ENCODE results near the gene TMEM235. TPM values are rescaled to one million over a fixed set of nuclear protein-coding genes. Genes with fewer than 3 reads are reported as not detected.

Gene TMEM235
- total and polyA plus RNA-seq, 9 of the 15 experiments (the other 6 are each of a cell fraction or from before 2014, with no cell fraction given), result not detected

DNA sequence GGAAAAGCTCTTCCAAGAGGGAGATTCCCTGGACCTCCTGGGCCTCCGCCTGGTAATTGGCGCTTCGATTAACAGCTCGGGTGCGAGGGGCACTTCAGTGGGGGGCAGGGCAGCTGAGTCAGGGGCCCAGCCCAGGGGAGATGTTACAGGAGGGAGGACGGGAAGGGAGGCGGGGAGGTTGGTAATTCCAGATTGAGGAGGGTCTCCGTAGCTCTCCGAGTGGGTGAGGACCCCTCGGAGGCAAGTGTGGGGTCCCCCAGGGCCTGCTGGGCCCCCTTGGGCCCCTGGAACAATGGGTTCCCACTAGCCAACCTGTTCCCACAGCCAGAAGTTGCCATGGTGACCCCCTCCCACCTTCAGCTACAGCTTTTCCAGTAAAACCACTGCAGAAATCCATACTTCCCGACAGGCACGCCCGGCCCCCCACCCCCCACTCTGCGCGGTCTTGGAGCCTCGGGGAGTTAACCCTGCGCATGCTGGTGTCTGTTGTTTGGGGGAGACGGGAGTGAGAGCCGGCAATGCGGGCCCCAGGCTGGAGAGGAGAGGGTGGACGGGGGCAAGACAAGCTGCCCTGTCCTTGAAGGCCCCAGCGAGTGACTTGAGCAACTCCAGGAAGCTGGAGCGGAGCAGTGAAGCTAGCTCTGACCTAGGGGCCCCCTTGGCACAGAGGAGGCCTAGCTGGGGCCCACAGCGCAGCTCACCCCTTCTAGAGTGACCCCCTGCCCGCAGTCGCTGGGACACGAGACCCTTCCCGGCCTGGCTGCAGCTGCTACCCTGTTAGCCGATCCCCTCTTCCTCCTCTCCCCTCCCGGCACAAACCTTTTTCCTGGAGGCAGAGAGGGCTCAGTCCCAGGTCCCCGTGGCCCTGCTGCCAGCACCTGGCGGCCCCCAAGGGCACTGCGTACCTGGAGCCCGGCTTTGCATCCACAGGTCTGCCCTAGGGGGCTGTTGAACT, 37.8 kb downstream of the TMEM235 start:
- Histone ChIP-seq H3K9ac (ENCODE audit: insufficient read depth in 1 of 2, low read depth in 2 of 2, low read length in 2 of 2) (peak overlapping the region; percentile 22 to 86; a peak in 3 of 4 replicates), H3K79me2 (ENCODE audit: control insufficient read depth, insufficient read depth, low read length) (peaks cover 8% of the 10 kb centered on the region; the same call in 1 of the 3 replicates), H3K27ac (ENCODE audit: extremely low read depth, low read depth, low read length) (peak overlapping the region; percentile 19; the same call in 1 of the 3 replicates), H3K36me3 (ENCODE audit: control insufficient read depth, insufficient read depth, low read length) (peaks cover 6% of the 10 kb centered on the region; the same call in 2 of the 3 replicates), H3K4me2 (ENCODE audit: insufficient read depth, low read length) (no peak overlapping the region; the same call in 1 of the 2 replicates), H3K4me3 (no peak overlapping the region), H3K9me3 (replicated peaks; ENCODE audit: control insufficient read depth, insufficient read depth, low read depth, low read length) (peaks cover 6% of the 10 kb centered on the region), H3K27me3 (ENCODE audit: control insufficient read depth in 2 of 2, insufficient read depth in 2 of 2, low read length in 2 of 2) (no peaks in the 10 kb centered on the region), H3K9me1 (ENCODE audit: control insufficient read depth, insufficient read depth, low read length) (no peaks in the 10 kb centered on the region), H3K4me1 (replicated peaks in 1 of 2; ENCODE audit: control insufficient read depth in 2 of 2, insufficient read depth in 2 of 2, low read length in 2 of 2) (peaks cover 77 to 79% of the 10 kb centered on the region in 2 experiments), H2AFZ (ENCODE audit: low read depth, low read length) (no peak overlapping the region), H4K20me1 (replicated peaks; ENCODE audit: control insufficient read depth, insufficient read depth, low read length) (no peaks in the 10 kb centered on the region)
- in situ Hi-C loops (cut with MboI) (no loop called here), intact Hi-C loops (cut with micrococcal nuclease) (no loop called here)
- POLR2A ChIA-PET, result interaction anchor here (0.6 to 1.5 kb wide), 7 partner anchors 9 to 118 kb away, joined by 3 to 5 read pairs (median 4); partner anchors contain the start of gene SOCS3
- FAIRE-seq (no peak), DNase-seq (ENCODE audit: extremely low read depth in 1 of 4, low spot score in 3 of 4) (no peak), ATAC-seq (no peak)
- 59% methylated on average over 28 of the region's 34 CpGs for WGBS (ENCODE audit: insufficient coverage, low coverage, missing lambda C conversion rate)
- CTCF ChIA-PET (ENCODE audit: low intra/inter-chr PET ratio), result no interaction called here
- BruUV-seq (replicated peaks), result no TSS peak
- TF ChIP-seq, protein P1, sequence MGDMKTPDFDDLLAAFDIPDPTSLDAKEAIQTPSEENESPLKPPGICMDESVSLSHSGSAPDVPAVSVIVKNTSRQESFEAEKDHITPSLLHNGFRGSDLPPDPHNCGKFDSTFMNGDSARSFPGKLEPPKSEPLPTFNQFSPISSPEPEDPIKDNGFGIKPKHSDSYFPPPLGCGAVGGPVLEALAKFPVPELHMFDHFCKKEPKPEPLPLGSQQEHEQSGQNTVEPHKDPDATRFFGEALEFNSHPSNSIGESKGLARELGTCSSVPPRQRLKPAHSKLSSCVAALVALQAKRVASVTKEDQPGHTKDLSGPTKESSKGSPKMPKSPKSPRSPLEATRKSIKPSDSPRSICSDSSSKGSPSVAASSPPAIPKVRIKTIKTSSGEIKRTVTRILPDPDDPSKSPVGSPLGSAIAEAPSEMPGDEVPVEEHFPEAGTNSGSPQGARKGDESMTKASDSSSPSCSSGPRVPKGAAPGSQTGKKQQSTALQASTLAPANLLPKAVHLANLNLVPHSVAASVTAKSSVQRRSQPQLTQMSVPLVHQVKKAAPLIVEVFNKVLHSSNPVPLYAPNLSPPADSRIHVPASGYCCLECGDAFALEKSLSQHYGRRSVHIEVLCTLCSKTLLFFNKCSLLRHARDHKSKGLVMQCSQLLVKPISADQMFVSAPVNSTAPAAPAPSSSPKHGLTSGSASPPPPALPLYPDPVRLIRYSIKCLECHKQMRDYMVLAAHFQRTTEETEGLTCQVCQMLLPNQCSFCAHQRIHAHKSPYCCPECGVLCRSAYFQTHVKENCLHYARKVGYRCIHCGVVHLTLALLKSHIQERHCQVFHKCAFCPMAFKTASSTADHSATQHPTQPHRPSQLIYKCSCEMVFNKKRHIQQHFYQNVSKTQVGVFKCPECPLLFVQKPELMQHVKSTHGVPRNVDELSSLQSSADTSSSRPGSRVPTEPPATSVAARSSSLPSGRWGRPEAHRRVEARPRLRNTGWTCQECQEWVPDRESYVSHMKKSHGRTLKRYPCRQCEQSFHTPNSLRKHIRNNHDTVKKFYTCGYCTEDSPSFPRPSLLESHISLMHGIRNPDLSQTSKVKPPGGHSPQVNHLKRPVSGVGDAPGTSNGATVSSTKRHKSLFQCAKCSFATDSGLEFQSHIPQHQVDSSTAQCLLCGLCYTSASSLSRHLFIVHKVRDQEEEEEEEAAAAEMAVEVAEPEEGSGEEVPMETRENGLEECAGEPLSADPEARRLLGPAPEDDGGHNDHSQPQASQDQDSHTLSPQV (IDR thresholded peaks at IDR 0.05), result peak; percentile 74
- TF ChIP-seq POLR2G (IDR thresholded peaks at IDR 0.05; ENCODE audit: low read depth, low read length), result peak; percentile 71
- TF ChIP-seq ZSCAN32 (CRISPR knock-in tag; IDR thresholded peaks at IDR 0.05), result no peak
- TF ChIP-seq NFRKB (IDR thresholded peaks at IDR 0.05; ENCODE audit: low read depth), result 0 out of 2 replicates have a peak, but pooled peaks have one; percentile 27
- TF ChIP-seq RFX1 (IDR thresholded peaks at IDR 0.05), result peak; percentile 77; the same call in 1 of the 2 replicates
- no peak for TF ChIP-seq ZNF584 (CRISPR knock-in tag; IDR thresholded peaks at IDR 0.05; ENCODE audit: low read depth)
- peak in 1 of 2 experiments; percentile 56; a peak in 2 of 4 replicates for TF ChIP-seq NRF1 (conservative IDR thresholded peaks at IDR 0.05 in 1 of 2, IDR thresholded peaks at IDR 0.05 in 1 of 2)
- TF ChIP-seq NONO (IDR thresholded peaks at IDR 0.05; ENCODE audit: low read depth in 2 of 2, low read length in 1 of 2), result no peak
- TF ChIP-seq LCOR (CRISPR knock-in tag; IDR thresholded peaks at IDR 0.05), result no peak
- TF ChIP-seq HMGN3 (IDR thresholded peaks at IDR 0.05; ENCODE audit: borderline replicate concordance, extremely low read depth, insufficient read length, low read depth, low read length), result peak; percentile 32
- peak; percentile 41; the same call in 1 of the 2 replicates for TF ChIP-seq RBFOX2 (IDR thresholded peaks at IDR 0.05; ENCODE audit: low read depth, low read length)
- TF ChIP-seq SREBF1 (IDR thresholded peaks at IDR 0.05; ENCODE audit: borderline replicate concordance, low read depth, low read length), result no peak
- peak; percentile 72; the same call in 1 of the 2 replicates for TF ChIP-seq DMBX1 (CRISPR knock-in tag; IDR thresholded peaks at IDR 0.05; ENCODE audit: borderline replicate concordance)
- peak; percentile 25; the same call in 1 of the 2 replicates for TF ChIP-seq ZFX (CRISPR knock-in tag; IDR thresholded peaks at IDR 0.05)
- TF ChIP-seq SMAD4 (CRISPR knock-in tag; conservative IDR thresholded peaks at IDR 0.05), result peak; percentile 55; the same call in 1 of the 2 replicates
